Sciatic nerve (tissue), 2 donors: ENCODE measurements around the gene SYPL1. TPM values are rescaled to one million over a fixed set of nuclear protein-coding genes. Genes with fewer than 3 reads are reported as not detected.

Source experiments
- ATAC-seq: fragments of 200-7000 bp; cut with Tn5 transposase; one replicate; pipeline ENCODE4 v1.9.1; 2020; ENCODE audit warnings: mild to moderate bottlenecking, moderate library complexity
- DNase-seq: peaks from one replicate; pipeline ENCODE4 v3.0.0-alpha.2; 2020; ENCODE audit warnings: low spot score
- intact Hi-C: fragments of 100-400 bp; cut with DNase I; formaldehyde crosslinking; loops from one replicate; pipeline ENCODE4 v1.14.2; 2022
- total RNA-seq: library from RNA; stranded (reverse); fragmentation: NEBNext Ultra II Directional; extraction: Animal tissue kit (Norgen Biotek cat#: 25700); gene quantifications from one replicate; pipeline ENCODE4 v1.2.1, GENCODE V29; 2021
- donor health status: DM: no; HTN: no; CAD: no.
- donor health status: DM: no; HTN: no; CAD: no.

Gene SYPL1
- total RNA-seq, 1 donor from 2014 or later = 83.5 TPM

DNA sequence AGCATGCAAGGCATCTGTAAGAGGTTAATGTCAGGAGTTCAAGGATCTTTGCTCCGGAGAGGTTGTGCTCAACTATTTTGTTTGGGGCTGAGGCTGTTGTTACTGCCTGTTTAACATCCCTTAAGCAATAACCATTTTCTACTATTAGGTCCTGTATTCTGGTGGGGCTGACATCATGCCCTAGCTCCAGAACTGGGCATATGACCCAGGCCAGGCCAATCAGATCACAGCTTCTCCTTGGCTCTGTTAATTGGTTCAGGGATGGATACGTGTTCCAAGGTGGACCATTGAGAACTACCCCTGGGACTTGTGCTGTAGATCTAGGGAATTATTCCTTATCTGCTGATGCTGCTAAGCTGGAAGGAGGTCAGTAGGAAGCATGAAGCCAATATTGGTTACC, 67.0 kb downstream of the SYPL1 start:
- no peak for ATAC-seq
- intact Hi-C loops = no loop called here
- no peak for DNase-seq

DNA sequence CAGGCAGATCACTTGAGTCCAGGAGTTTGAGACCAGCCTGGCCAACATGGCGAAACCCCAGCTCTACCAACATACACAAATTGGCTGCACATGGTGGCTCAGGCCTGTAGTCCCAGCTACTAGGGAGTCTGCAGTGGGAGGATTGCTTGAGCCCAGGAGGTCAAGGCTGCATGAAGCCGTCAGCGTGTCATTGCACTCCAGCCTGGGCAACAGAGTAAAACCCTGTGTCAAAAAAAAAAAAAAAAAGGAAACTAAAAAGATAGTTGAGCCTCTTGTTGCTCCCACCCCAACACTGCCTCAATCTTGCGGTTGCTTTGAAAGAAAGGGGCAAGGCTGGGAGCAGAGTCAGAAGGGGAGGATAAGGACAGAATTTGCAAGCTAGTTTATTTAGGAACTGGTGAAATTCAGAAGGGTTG, 69.9 kb downstream of the SYPL1 start:
- ATAC-seq = peak; percentile 50
- intact Hi-C loops = loop anchor here (5.0 kb wide), 1 partner anchor 390 kb away; no protein-coding TSS in a partner anchor
- DNase-seq = no peak

- intact Hi-C loops = loop anchor here (5.0 kb wide), 1 partner anchor 389 kb away; no protein-coding TSS in a partner anchor
- peak; percentile 13 for ATAC-seq
- DNase-seq = no peak
Measured at GRCh38 chr7:106041140-106041717, 70.9 kb downstream of the SYPL1 start.

Other genes starting within 250 kb of the SYPL1 start
- 22.3 TPM for gene ATXN7L1, start 235.7 kb downstream of the SYPL1 start, total RNA-seq
- gene CDHR3, start 149.0 kb downstream of the SYPL1 start, total RNA-seq = 8.2 TPM
- gene NAMPT, start 172.7 kb upstream of the SYPL1 start, total RNA-seq = 286 TPM